ENCODE measurements around the gene SLC29A3. TPM values are rescaled to one million over a fixed set of nuclear protein-coding genes. Genes with fewer than 3 reads are reported as not detected.

SLC29A3 gene
- total RNA-seq, 2 donors from 2014 or later = 14.1 to 16.8 TPM

DNA sequence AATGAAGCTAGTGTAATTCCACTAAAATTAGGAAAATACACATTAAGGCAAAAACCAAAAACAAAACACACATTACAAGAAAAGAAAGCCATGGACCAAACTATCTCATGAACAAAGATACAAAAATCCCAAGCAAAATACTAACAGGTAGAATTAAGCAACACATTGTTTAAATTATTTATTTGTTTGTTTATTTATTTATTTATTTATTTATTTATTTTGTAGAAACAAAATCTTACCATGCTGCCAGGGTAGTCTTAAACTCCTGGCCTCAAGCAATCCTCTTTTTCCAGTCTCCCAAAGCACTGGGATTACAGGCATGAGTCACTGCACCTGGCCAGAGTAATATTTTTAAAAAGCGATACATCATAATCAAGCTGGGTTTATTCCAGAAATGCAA lies 6.8 kb upstream of the SLC29A3 start:
- Histone ChIP-seq H3K27ac (ENCODE audit: low read depth, low read length) (no peak overlapping the region), H3K27me3 (ENCODE audit: control insufficient read depth, insufficient read depth, low read length, poor library complexity, severe bottlenecking) (no peaks in the 10 kb centered on the region), H3K4me3 (ENCODE audit: low read length) (no peak overlapping the region), H3K36me3 (ENCODE audit: control insufficient read depth, insufficient read depth, low read length) (no peaks in the 10 kb centered on the region), H3K4me1 (ENCODE audit: control insufficient read depth, insufficient read depth, low read length) (peaks cover 11% of the 10 kb centered on the region), H3K9ac (ENCODE audit: extremely low read depth, low read length, poor library complexity, severe bottlenecking) (no peak overlapping the region), H3K9me3 (ENCODE audit: control insufficient read depth, low read length) (no peaks in the 10 kb centered on the region)
- no peak for TF ChIP-seq CTCF (conservative IDR thresholded peaks at IDR 0.05)
- Mint-ChIP-seq H3K27me3 (ENCODE audit: insufficient read depth) (peaks cover 13% of the 10 kb centered on the region), H3K27ac (no peak overlapping the region), H3K9me3 (no peaks in the 10 kb centered on the region), H3K4me3 (no peak overlapping the region), H3K36me3 (ENCODE audit: low read depth) (no peaks in the 10 kb centered on the region), H3K4me1 (peaks cover 20% of the 10 kb centered on the region)
- whole genome bisulfite sequencing, 2 experiments (ENCODE audit: insufficient coverage in 1 of 2, insufficient read length in 1 of 2) = 100% methylated on average over 1 of the region's 1 CpG; no CpG with 5 or more reads in 1 of the 2 experiments
- DNase-seq = no peak

DNA sequence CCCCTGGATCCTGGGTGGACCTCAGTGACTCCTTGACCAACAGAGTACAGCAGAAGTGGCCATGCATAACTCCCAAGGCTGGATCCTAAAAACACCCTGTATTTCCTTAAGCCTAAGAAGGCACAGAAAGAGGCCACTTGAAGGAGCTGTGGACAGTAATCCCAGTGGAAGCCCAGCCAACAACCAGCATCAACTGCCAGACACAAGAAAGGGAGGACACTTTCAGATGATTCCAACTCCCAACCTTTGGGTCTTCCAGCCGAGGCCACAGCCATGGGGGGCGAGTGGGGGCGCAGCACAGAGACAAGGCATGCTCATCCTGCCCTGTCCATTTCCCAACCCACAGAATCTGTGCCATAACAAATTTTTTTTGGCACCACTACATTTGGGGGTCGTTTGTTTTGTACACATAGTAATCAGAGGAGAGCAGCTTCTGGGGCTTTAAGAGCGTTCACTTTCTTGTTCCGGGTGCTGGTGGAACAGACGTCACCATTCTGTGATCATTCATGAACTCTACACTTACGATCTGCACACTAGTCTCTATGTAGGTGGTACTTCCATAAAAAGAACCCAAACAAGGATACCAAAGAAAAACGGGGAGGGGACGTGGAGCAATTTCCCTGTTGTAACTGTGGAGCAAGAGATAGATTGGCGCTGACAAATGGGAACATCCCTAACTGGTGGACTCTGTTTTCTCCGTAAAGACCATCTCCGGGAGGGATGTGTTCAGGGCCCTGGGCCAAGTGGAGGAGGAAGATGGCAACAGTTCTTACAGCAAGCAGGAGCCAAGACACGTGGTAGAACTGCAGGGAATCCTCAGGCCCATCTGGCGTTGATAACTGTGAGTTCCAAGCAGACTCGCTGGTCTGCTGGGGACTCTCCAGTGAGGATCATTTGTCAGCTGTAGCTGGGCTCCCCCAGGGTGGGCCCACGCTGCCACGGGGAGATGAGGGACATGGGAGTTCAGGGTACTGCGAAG lies 6.0 kb upstream of the SLC29A3 start:
- no peak overlapping the region for H3K27ac ChIP-seq (ENCODE audit: low read depth, low read length)
- Mint-ChIP-seq H3K4me1 (peaks cover 20% of the 10 kb centered on the region), H3K9me3 (no peaks in the 10 kb centered on the region), H3K36me3 (ENCODE audit: low read depth) (no peaks in the 10 kb centered on the region), H3K27me3 (ENCODE audit: insufficient read depth) (peaks cover 13% of the 10 kb centered on the region), H3K27ac (no peak overlapping the region), H3K4me3 (no peak overlapping the region)
- DNase-seq = no peak
- H3K4me3 ChIP-seq (ENCODE audit: low read length) = no peak overlapping the region
- no peaks in the 10 kb centered on the region for H3K36me3 ChIP-seq (ENCODE audit: control insufficient read depth, insufficient read depth, low read length)
- peaks cover 11% of the 10 kb centered on the region for H3K4me1 ChIP-seq (ENCODE audit: control insufficient read depth, insufficient read depth, low read length)
- TF ChIP-seq CTCF (conservative IDR thresholded peaks at IDR 0.05) = no peak
- H3K9ac ChIP-seq (ENCODE audit: extremely low read depth, low read length, poor library complexity, severe bottlenecking) = no peak overlapping the region
- no peaks in the 10 kb centered on the region for H3K9me3 ChIP-seq (ENCODE audit: control insufficient read depth, low read length)
- 83 to 87% methylated on average over 13 to 19 of the region's 19 CpGs for WGBS, 2 experiments (ENCODE audit: insufficient coverage in 1 of 2, insufficient read length in 1 of 2)
- H3K27me3 ChIP-seq (ENCODE audit: control insufficient read depth, insufficient read depth, low read length, poor library complexity, severe bottlenecking) = no peaks in the 10 kb centered on the region

DNA sequence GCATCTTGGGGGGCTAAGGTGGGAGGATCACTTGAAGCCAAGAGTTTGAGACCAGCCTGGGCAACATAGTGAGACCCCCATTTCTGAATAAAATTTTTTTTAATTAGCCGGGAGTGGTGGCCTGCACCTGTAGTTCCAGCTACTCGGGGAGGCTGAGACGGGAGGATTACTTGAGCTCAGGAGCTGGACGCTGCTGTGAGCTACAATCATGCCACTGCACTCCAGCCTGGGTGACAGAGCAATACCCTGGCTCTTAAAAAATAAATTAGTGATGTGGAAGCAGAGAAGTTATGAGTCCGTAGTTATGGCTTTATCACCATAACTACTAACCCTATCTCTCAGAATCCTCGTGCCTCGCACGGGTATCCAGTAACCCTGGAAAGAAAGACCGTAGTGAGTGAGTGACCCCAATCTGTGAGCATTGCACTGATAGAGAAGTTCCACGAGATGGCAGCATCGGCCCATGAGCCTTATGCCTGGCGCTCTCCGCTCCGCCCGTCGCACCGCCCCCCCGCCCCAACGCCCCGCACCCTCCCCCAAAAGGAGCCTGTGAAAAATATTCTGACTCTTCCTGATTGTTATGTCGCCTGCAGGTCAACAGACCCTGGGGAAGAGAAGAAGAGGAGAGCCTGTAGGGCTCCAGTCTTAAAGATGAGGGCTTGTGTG lies 4.9 kb upstream of the SLC29A3 start:
- no peaks in the 10 kb centered on the region for H3K36me3 ChIP-seq (ENCODE audit: control insufficient read depth, insufficient read depth, low read length)
- no peak overlapping the region for H3K9ac ChIP-seq (ENCODE audit: extremely low read depth, low read length, poor library complexity, severe bottlenecking)
- no peaks in the 10 kb centered on the region for H3K9me3 Mint-ChIP-seq
- H3K4me1 ChIP-seq (ENCODE audit: control insufficient read depth, insufficient read depth, low read length) = peaks cover 11% of the 10 kb centered on the region
- peak; percentile 85 for DNase-seq
- H3K27me3 Mint-ChIP-seq (ENCODE audit: insufficient read depth) = peaks cover 13% of the 10 kb centered on the region
- peak overlapping the region; percentile 65 for H3K27ac Mint-ChIP-seq
- peaks cover 20% of the 10 kb centered on the region for H3K4me1 Mint-ChIP-seq
- H3K4me3 ChIP-seq (ENCODE audit: low read length) = peak overlapping the region; percentile 65
- peak; percentile 97 for TF ChIP-seq CTCF (conservative IDR thresholded peaks at IDR 0.05)
- H3K9me3 ChIP-seq (ENCODE audit: control insufficient read depth, low read length) = no peaks in the 10 kb centered on the region
- 23 to 53% methylated on average over 4 to 16 of the region's 21 CpGs for WGBS, 2 experiments (ENCODE audit: insufficient coverage in 1 of 2, insufficient read length in 1 of 2)
- H3K27ac ChIP-seq (ENCODE audit: low read depth, low read length) = no peak overlapping the region
- no peaks in the 10 kb centered on the region for H3K36me3 Mint-ChIP-seq (ENCODE audit: low read depth)
- no peaks in the 10 kb centered on the region for H3K27me3 ChIP-seq (ENCODE audit: control insufficient read depth, insufficient read depth, low read length, poor library complexity, severe bottlenecking)
- peak overlapping the region; percentile 50 for H3K4me3 Mint-ChIP-seq

Measured in endodermal cell (in vitro differentiated cells).